Spinal cord (tissue), 10 donors: ENCODE results near the gene P3H1. TPM values are rescaled to one million over a fixed set of nuclear protein-coding genes. Genes with fewer than 3 reads are reported as not detected.
"Not testable (repeated sequence)": the region's sequence is repeated elsewhere in the genome, so short reads cannot be mapped to it uniquely, and the experiment has no call there.

Experiments used
- DNase-seq, 6 donors: peaks; one replicate each; pipeline versions ENCODE4 v3.0.0 to v3.0.0-alpha.2; 2013 to 2015; ENCODE audit warnings: low spot score in 6 of 6, low read depth in 4 of 6
- H3K27ac ChIP-seq: one replicate; pipeline ENCODE4 v1.5.1; 2013; ENCODE audit warnings: low read depth, low read length, control low read depth
- H3K27me3 ChIP-seq: one replicate; pipeline ENCODE4 v1.6.1; 2013; ENCODE audit warnings: low read length; ENCODE audit not compliant: control insufficient read depth, insufficient read depth
- H3K36me3 ChIP-seq: one replicate; pipeline ENCODE4 v1.6.1; 2013; ENCODE audit warnings: low read length; ENCODE audit not compliant: control insufficient read depth, insufficient read depth
- H3K4me1 ChIP-seq: one replicate; pipeline ENCODE4 v1.6.1; 2013; ENCODE audit warnings: low read length; ENCODE audit not compliant: control insufficient read depth, insufficient read depth
- H3K4me3 ChIP-seq: one replicate; pipeline ENCODE4 v1.5.1; 2013; ENCODE audit warnings: low read depth, low read length, control low read depth
- H3K9me3 ChIP-seq: one replicate; pipeline ENCODE4 v1.6.1; 2013; ENCODE audit warnings: low read length; ENCODE audit not compliant: control insufficient read depth, insufficient read depth
- WGBS: methylation state at CpG from one replicate; pipeline ENCODE4 v1.1.5; 2013; ENCODE audit warnings: missing lambda C conversion rate; ENCODE audit not compliant: insufficient coverage; 5-methylcytosine and 5-hydroxymethylcytosine counted together
- polyA plus RNA-seq, 2 donors: library from polyadenylated mRNA; unstranded; fragments of 120-200 nt; gene quantifications; one replicate each; pipeline ENCODE4 v1.2.1, GENCODE V29; 2013; ENCODE audit not compliant: insufficient read length in 2 of 2
- total RNA-seq, 2 donors: library from RNA; depleted of rRNA in 1 of 2; stranded (reverse); fragments of 120-200 nt in 1 of 2; fragments of >200 nt in 1 of 2; gene quantifications; one replicate each; pipeline versions ENCODE4 v1.2.3 to v1.2.4, GENCODE V29; 2013 to 2014
- donor health status: healthy.

The P3H1 gene
- total and polyA plus RNA-seq, 4 donors = 31.2 to 70.0 (median 40.4) TPM

DNA sequence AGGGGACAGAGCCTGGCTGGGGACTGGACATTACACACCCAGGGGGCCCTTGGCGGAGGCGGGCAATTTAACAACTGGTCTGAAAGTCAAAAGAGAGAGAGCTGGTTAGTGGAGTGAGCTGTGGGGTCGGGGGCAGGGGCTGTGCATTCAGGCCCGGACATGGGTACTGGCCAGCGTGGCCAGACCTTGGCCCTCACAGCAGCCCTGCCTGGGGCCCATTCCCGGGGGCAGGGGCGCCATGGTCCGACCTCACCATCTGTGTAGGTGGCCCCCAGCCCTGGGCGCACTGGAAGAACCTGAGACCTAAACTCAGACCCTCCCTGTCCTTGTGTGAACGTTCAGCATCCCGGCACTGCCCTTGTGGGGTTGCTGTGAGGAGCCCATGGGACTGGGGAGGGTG lies 31.8 kb downstream of the P3H1 start:
- peaks cover 10% of the 10 kb centered on the region for H3K36me3 ChIP-seq
- 84% methylated on average over 10 of the region's 11 CpGs for WGBS
- no peaks in the 10 kb centered on the region for H3K27me3 ChIP-seq
- no peak for DNase-seq
- H3K27ac ChIP-seq = no peak overlapping the region
- peaks cover 25% of the 10 kb centered on the region for H3K4me1 ChIP-seq
- H3K9me3 ChIP-seq = no peaks in the 10 kb centered on the region
- H3K4me3 ChIP-seq = no peak overlapping the region

DNA sequence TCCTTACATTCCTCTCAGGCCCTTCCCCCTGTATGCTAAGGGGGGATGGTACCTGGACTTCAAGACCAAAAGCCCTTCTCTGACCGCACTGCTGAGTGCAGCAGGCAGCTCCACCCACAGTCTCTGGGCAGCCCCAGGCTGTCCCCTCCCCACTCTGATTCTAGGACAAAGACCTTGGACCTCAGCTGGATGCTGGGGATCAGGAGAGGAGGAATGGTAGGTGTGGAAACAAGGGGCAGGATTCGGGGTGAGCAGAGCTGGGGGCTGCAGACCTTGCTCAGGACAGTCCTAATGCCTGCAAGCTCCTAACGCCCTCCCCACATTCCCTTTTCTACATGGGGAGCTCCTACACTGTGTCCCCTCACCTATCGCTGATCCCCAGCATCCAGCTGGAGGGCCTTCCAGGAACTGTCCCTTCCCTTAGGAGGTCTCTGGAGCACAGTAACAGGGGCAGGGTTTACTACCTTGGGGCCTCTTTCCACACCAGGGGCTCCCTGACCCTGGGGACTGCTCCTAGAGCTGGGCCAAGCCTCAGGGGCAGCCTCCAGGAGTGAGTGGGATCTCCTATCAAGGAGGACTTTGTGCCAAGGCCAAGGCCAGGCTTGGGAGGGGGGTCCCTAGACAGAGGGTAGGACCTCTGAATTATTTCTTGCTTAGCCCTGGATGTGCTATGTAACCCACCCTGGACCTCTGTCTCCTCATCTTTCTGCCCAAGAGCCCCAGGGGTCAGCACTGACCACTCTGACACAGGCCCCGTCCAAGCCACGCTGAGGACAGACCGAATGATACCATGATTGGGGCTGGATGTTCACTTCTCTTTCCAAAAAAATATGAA lies 32.4 kb downstream of the P3H1 start:
- Histone ChIP-seq H3K27me3 (no peaks in the 10 kb centered on the region), H3K27ac (no peak overlapping the region), H3K4me3 (no peak overlapping the region), H3K36me3 (peaks cover 10% of the 10 kb centered on the region), H3K9me3 (no peaks in the 10 kb centered on the region), H3K4me1 (peaks cover 18% of the 10 kb centered on the region)
- no peak for DNase-seq
- 78% methylated on average over 3 of the region's 7 CpGs for WGBS

DNA sequence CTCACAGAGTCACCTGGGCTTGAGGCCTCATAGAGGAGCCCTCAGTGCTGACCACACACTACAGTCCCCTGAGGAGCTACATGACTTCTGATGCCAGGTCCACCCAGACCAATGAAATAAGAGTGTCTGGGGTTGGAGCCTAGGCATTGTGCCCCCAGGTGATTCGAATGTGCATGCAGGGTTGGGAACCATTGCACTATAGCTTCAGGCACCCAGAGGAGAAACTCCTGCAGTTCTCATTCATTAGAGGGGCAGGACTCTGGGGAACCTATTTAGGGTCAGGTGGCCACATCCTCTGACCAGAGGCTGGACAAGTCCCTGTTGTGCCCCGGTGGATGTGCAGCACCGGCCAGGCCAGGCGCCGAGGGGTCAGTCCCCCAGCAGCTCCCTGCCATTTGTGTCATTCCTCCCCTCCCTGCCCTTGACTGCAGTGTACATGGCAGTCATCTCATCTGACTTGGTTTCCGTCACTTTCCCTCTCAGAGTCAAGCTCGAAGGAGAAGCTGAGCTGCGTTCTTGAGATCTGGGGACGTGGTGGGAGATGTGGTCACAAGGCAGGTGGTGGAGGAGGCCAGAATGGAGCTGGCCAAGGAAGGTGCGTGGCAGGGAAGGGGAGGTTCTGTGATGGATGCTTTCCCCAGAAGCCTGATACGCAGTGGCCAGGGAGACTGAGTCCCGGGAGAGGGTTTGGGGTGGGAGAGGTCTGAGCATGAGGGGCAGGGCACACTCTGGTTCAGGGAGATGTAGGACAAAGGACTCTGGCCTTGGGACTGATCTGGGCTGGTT lies 33.2 kb downstream of the P3H1 start:
- Histone ChIP-seq H3K4me1 (peaks cover 13% of the 10 kb centered on the region), H3K36me3 (peaks cover 10% of the 10 kb centered on the region), H3K4me3 (no peak overlapping the region), H3K27me3 (no peaks in the 10 kb centered on the region), H3K27ac (no peak overlapping the region), H3K9me3 (no peaks in the 10 kb centered on the region)
- WGBS = 89% methylated on average over 9 of the region's 12 CpGs
- DNase-seq = no peak

DNA sequence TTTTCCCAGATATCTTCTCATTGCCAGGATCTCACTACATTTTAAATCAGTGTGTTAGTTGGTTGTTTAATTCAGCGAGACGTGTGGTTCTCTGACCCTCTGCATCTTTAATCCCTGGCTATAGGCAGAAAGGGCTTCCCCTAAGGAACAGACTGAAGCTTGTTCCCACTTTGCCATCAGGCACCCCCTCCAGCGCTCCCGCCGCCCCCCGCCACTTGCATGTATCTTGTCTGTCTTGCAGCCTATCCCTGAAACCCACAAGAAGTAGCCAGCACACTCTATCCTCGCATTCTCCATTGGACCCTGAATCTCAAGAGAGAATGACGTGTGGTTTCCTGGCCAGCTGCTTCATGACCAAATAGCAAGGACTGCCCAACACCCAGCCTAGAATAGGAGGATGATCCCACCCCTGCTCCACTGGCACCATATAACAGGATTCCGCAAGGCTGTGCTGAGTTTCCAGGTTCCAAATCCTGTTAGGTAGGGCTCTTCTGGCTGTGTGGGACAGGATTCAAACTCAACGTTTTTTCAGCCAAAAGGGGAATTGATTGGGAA lies 34.6 kb downstream of the P3H1 start:
- Histone ChIP-seq H3K27ac (no peak overlapping the region), H3K9me3 (no peaks in the 10 kb centered on the region), H3K4me3 (no peak overlapping the region), H3K36me3 (peaks cover 10% of the 10 kb centered on the region), H3K4me1 (peaks cover 13% of the 10 kb centered on the region), H3K27me3 (no peaks in the 10 kb centered on the region)
- no peak for DNase-seq
- 92% methylated on average over 8 of the region's 10 CpGs for WGBS

DNA sequence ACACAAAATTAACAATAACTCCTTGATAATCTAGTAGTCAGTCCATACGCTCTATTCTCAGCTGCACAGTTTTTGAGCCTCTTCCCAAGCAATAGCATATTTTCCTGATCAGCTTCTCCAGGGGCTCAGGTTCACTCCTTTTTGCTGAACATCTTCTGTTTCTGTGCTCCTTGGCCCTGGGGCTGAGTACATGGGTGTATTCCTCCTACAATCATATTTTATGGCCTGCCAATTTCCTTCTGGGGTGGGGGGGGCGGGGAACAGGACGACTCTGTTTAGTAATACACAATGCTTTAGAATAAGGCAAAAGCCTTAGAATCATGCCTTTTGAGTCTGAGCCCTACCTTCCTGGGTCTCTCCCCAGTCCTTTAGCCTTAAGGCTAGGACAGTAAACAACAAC lies 35.2 kb downstream of the P3H1 start:
- no peaks in the 10 kb centered on the region for H3K27me3 ChIP-seq
- 92% methylated on average over 1 of the region's 3 CpGs for WGBS
- no peak for DNase-seq
- H3K4me1 ChIP-seq = peaks cover 10% of the 10 kb centered on the region
- H3K4me3 ChIP-seq = no peak overlapping the region
- H3K27ac ChIP-seq = no peak overlapping the region
- peaks cover 10% of the 10 kb centered on the region for H3K36me3 ChIP-seq
- H3K9me3 ChIP-seq = no peaks in the 10 kb centered on the region

DNA sequence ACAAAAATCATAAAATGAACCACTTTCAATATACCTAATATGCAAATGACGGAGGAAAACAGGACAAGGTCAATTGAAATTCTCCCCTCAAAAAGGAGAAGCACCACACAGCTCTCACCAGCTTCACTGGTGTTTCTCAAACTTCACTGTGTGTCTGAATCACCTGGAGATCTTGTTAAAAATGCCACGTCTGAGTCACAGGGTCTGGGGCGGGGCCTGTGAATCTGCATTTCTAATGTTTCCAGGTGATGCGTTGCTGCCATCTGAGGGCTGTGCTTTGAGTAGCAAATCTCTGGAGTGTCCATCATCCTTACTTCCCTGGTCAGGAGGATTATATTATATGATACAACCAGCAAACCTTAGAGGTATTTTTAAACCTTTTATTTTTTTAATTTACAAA lies 35.8 kb downstream of the P3H1 start:
- Histone ChIP-seq H3K4me1 (peaks cover 5% of the 10 kb centered on the region), H3K4me3 (no peak overlapping the region), H3K9me3 (no peaks in the 10 kb centered on the region), H3K36me3 (peaks cover 10% of the 10 kb centered on the region), H3K27ac (no peak overlapping the region), H3K27me3 (no peaks in the 10 kb centered on the region)
- WGBS = 75% methylated on average over 4 of the region's 4 CpGs
- DNase-seq = no peak

DNA sequence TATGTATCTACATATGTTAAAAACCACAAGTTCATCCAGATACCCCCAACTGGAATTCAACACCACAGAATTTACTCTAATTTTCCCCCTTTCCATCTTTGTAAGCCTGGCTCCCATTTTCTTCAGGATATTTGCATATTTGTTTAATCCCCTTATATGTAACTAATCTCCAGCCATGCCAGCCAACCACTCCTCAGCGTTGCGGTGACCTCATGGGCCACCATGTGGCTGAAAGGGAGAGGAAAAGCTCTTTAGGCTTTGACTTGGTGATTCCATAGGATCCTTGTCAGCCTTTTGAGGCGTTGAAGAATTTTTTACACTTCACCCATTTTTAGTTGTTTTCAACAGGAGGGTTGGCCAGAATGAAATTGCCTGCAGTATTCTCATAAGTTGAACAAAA lies 36.8 kb downstream of the P3H1 start:
- Histone ChIP-seq H3K36me3 (peaks cover 7% of the 10 kb centered on the region), H3K27ac (no peak overlapping the region), H3K9me3 (no peaks in the 10 kb centered on the region), H3K27me3 (no peaks in the 10 kb centered on the region), H3K4me1 (no peaks in the 10 kb centered on the region), H3K4me3 (no peak overlapping the region)
- no CpG with 5 or more reads among the region's 3 CpGs for WGBS
- no peak for DNase-seq

DNA sequence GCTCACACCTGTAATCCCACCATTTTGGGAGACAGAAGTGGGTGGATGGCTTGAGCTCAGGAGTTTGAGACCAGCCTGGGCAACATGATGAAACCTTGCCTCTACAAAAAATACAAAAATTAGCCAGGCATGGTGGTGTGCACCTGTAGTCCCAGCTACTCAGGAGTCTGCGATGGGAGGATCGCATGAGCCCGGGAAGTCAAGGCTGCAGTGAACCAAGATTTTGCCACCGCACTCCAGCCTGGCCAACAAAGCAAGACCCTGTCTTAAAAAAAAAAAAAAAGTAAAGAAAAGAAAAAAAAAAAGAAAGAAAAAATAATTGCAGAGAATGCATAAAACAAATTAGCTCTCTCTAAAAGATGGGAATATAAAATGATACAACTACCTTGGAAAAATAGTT lies 41.0 kb downstream of the P3H1 start:
- not testable (repeated sequence) for H3K4me1 ChIP-seq, H3K27me3 ChIP-seq, H3K9me3 ChIP-seq, DNase-seq, H3K27ac ChIP-seq, H3K36me3 ChIP-seq, H3K4me3 ChIP-seq
- WGBS = no CpG with 5 or more reads among the region's 4 CpGs

DNA sequence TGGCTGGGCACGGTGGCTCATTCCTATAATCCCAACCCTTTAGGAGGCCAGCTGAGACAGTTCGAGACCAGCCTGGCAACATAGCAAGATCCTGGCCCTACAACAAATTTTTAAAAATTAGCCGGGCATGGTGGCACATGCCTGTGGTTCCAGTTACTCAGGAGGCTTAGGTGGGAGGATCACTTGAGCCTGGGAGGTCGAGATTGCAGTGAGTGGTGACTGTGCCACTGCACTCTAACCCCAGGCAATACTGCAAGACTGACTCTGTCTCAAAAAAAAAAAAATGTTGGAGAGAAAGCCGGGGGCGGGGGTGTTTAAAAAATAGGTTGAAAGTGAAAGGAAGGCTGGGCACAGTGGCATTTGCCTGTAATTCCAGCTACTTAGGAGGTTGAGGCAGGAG lies 43.3 kb downstream of the P3H1 start:
- Histone ChIP-seq H3K4me3 (no peak overlapping the region), H3K27me3 (no peaks in the 10 kb centered on the region), H3K27ac (no peak overlapping the region), H3K36me3 (no peaks in the 10 kb centered on the region), H3K4me1 (no peaks in the 10 kb centered on the region), H3K9me3 (peaks cover 2% of the 10 kb centered on the region)
- no peak for DNase-seq
- 64% methylated on average over 3 of the region's 6 CpGs for WGBS
